Right lobe of liver (tissue), 4 donors: ENCODE data around the gene USP30.

Experiments used
- POLR2A ChIP-seq: fragments of 450-650 bp; IDR thresholded peaks from one replicate; pipeline ENCODE4 v1.6.1; 2017; ENCODE audit warnings: antibody characterized with exemption, mild to moderate bottlenecking
- TF ChIP-seq, protein P1 (sequence below), 4 donors: fragments of 200-600 bp in 3 of 4; fragments of 450-650 bp in 1 of 4; IDR thresholded peaks; one replicate each; pipeline versions ENCODE4 v1.5.1 to v1.8.0; 2016 to 2022; ENCODE audit warnings: antibody characterized with exemption in 4 of 4, mild to moderate bottlenecking in 2 of 4
- donor health status: DM: no; HTN: no; CAD: no.
- donor health status: DM: no; HTN: no; CAD: no.
- donor health status: DM: no; HTN: yes; CAD: no.

DNA sequence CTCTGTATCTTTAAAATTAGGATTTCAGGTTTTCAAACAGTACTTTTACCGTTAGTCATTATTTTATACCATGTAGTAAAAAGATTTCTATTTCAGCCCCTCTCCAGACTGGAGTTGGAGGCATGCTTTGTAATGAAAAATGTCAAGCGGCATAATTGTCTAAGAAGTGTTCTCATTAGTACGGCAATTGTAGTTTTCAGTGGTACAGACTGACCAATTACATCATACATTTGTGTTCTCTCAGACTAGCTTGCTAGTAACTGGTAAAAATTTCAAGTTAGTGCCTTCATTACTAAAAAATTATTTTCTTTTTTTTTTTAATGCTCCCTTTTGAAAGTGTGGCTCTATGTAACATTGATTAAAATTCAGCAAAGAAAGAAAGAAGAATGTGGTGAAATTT lies 4.5 kb downstream of the USP30 start:
- no peak for TF ChIP-seq POLR2A
- TF ChIP-seq, protein P1, sequence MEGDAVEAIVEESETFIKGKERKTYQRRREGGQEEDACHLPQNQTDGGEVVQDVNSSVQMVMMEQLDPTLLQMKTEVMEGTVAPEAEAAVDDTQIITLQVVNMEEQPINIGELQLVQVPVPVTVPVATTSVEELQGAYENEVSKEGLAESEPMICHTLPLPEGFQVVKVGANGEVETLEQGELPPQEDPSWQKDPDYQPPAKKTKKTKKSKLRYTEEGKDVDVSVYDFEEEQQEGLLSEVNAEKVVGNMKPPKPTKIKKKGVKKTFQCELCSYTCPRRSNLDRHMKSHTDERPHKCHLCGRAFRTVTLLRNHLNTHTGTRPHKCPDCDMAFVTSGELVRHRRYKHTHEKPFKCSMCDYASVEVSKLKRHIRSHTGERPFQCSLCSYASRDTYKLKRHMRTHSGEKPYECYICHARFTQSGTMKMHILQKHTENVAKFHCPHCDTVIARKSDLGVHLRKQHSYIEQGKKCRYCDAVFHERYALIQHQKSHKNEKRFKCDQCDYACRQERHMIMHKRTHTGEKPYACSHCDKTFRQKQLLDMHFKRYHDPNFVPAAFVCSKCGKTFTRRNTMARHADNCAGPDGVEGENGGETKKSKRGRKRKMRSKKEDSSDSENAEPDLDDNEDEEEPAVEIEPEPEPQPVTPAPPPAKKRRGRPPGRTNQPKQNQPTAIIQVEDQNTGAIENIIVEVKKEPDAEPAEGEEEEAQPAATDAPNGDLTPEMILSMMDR (IDR thresholded peaks at IDR 0.05), result no peak
